ENCODE measurements around the gene ACADSB.

ACADSB gene

DNA sequence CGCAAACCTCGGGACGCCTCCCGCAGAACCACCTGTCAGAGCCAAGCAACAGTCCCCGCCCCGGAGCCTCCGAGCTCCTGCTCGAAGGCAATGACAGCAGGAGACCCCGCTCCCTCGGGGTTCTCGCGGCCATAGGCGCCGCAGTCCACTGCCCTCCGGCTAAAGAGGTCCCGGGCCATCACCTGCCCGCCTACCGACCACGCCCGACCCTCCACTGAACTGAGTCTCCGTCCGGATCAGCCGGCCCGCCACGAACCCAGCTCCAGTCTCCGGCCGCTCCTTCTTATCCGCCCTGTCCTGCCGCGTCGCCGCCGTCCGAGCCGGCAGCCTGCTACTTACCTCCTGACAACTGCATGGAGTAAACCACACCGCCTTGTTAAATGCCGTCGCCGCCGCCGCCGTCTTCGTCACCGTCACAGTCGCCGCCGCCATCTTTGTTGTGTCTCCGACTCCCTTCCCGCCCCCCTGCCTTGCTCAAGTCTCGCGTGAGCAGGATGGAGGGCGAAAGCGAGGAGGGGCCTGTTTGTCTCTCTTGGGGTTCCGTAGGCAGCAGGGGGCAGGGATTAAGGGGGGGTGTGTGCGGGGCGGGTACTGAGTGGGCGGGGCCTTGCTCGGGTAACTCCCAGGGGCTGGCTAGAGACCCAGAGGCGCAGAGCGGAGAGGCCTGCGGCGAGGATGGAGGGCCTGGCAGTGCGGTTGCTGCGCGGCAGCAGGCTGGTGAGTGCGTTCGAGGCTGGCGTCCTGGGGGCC, at the start of gene ACADSB, which contains the start of gene IKZF5:
ACADSB (plus strand) TSS at position 652 of the 750 bp plus-strand sequence; CDS start at position 676, 24 bp downstream.
IKZF5 (minus strand) TSS at position 441 of the 750 bp plus-strand sequence. CDS start 10,170 bp downstream, outside the sequence.
- peak; percentile 98 for DNase-seq

DNA sequence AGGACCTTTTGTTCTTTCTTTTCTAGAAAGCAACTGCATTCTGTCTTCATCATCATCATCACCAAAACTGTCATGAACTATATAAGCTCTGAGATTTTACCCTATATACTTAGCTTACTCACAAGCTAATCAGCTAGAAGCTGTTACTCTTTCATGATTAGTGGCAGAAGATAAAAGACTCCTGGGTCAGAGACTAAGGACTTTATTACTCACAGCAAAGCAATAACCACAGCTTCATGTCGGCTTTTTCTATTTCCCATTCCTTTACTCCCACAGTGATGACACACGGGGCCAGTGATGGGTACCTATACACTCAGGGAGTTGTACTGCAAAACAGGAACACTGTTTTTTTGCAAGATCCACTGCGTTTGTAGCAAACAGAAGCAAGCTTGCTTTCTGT, 46.4 kb upstream of the ACADSB start:
- DNase-seq: no peak

DNA sequence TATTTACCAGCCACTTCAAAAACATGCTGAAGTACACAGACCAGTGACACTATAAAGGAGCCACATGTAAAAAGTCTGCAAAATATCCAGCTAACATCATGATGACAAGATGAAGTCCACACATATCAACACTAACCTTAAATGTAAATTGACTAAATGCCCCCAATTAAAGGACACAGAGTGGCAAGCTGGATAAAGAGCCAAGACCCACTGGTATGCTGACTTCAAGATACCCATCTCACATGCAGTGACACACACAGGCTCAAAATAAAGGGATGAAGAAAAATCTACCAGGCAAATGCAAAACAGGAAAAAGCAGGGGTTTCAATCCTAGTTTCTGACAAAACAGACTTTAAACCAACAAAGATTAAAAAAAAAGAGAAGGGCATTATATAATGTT, 41.9 kb upstream of the ACADSB start:
- no peak for DNase-seq

DNA sequence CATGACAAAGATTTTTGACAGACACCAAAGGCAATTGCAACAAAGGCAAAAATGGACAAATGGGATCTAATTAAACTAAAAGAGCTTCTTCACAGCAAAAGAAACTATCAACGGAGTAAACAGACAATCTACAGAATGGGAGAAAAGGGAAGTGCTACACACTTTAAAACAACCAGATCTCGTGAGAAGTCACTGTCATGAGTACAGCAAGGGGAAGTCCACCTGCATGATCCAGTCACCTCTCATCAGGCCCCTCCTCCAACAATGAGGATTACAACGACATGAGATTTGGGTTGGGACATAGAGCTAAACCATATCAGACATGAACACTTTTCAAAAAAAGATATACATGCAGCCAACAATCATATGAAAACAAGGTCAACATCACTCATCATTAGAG, 40.1 kb upstream of the ACADSB start:
- DNase-seq: no peak

DNA sequence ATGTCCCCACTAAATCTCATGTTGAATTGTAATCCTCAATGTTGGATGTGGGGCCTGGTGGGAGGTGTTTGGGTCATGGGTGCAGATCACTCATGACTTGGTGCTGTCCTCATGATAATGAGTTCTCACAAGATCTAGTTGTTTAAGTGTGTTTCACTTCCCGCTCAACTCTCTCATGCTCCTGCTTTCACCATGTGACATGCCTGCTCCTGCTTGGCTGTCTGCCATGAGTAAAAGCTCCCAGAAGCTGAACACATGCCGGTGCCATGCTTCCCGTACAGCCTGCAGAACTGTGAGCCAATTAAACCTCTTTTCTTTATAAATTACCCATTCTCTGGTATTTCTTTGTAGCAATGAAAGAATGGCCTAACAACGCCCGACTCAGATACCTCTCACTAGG, 34.8 kb upstream of the ACADSB start:
- DNase-seq: no peak

DNA sequence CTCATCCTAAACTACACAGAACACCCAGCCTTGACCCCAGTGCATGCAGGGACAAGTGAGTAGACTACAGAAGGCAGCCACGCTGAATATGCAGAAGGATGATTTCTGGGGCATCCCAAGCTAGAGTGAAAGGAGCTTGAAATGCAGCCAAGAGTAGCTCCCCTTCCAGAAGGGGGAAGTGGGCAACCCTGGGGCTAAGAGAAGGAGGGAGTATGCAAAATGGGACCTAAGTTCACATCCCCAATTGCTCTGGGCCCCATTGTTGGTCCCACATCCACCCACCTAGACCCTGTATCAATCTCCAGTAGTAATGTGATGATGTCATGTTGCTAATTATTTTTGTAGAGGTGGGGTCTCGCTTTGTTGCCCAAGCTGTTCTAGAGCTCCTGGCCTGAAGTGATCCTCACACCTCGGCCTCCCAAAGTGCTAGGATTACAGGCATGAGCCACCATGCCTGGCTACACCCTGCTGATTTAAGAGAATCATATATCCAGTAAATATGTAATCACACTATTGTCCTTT, 34.2 kb upstream of the ACADSB start:
- no peak for DNase-seq

DNA sequence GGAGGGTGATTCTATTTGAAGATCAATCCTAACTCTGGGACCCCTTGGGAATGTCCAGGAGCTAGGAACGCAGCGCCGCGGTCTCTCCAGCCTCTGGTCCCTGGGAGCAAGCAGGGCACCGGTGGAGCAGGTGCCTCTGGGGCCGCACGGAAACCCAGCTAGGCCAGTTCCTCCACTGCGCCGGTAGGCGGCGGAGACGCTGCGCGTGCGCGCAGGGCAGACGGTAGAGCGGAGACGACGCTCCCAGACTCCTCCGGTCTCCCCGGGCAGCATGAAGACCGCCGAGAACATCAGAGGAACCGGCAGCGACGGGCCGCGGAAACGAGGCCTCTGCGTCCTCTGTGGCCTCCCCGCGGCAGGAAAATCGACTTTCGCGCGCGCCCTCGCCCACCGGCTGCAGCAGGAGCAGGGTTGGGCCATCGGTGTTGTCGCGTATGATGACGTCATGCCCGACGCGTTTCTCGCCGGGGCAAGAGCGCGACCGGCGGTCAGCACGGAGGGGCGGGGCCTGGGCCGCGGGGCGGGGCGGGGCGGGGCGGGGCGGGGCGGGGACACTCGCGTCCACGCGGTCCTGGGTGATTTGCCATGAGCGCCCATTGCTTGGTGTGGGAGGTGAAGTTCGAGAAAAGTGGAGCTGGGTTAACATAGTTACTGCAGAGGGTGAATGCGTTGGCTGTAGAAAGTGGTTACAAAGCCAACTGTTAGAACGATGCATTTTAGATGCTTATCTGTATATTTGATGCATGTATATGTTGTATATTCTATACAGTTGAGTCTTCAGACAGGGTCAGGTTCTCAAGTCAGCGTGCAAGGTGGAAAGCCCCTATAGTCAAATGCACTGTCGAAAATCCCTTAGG, 28.4 kb upstream of the ACADSB start, which contains the start of gene PSTK:
PSTK (plus strand) TSS at position 193 of the 857 bp plus-strand sequence; CDS start at position 272, 79 bp downstream.
- DNase-seq: peak; percentile 96

DNA sequence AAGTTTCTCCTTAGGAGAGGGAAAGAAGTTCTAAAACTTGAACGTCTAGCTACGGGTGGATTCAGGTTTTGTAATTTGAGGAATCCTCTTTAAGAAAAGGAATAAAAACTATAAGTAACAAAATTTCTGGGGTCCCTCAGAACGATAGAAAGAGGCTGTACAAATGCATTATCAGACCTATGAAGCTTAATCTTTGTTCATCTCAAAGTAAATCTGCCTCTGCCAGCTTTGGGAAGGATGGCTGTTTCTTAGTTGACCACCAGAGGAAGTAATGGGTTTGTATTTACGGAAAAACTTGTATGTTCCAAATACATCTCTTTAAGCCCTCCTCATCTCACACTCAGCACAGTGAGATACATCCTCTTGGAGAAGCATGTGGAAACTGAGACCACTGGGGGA, 27.7 kb upstream of the ACADSB start:
- peak; percentile 77 for DNase-seq

DNA sequence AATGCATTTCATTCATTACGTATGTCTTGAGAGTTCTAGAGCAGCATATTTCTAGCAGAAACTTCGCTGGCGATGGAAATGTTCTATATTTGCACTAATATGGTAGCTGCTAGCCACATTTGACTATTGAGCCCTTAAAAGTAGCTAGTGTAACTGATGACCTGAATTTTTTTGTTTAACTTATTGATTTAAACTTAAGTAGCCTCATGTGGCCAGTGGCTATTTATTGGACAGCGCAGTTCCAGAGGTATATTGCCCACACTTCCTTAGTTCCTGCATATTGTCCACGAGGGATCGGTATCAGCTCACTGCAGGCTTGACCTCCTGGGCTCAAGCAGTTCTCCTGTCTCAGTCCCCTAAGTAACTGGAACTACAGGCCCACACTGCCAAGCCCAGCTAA, 24.9 kb upstream of the ACADSB start:
- DNase-seq: no peak

DNA sequence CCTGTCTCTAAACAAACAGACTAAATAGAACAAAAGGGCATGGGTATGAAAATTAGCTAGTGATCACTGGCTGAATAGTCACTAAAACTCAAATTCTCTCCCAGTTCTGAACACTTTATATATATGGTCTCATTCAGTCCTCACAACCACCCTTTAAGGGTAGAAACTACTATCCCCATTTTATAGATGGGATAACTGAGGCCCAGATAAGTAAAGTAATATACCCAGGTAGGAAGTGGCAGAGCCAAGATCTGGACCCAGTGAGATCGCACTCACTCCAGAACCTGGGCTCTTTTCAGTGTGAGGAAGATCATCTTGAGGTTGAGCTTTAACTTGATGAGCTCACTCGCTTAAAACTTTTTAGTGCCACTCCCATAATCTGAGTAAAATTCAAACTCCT, 24.1 kb upstream of the ACADSB start:
- no peak for DNase-seq

DNA sequence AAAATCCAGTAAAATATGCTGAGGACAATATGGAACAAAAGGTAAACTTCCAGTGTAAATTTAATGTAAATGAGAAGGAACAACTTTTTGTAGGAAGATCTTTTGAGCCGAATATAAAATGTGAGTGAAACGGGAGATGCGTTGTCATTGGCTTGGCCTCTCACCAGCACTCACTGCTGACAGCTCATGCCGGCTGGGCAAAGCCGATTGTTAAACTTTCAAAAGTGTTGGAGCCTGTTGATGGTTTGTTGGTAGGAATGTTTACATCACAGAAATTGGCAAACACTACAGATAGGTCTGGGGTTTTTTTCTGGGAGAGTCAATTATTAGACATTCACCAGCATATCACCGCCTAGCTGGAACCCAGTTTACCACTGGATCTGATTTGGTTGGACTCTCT, 22.5 kb upstream of the ACADSB start:
- no peak for DNase-seq

DNA sequence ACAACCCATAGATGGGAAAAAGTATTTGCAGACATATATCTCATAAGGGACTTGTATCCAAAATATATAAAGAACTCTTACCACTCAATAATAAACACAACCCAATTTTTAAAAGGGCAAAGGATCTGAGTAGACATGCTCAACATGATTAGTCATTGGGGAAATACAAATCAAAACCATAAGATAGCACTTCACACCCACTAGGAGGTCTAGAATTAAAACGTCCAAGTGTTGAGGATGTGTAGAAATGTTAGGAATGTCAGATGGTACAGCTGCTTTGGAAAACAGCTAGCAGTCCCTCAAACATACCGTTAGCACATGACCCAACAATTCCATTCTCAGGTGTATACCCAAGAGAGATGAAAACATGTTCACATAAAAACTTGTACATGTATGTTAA, 20.3 kb upstream of the ACADSB start:
- DNase-seq: no peak

DNA sequence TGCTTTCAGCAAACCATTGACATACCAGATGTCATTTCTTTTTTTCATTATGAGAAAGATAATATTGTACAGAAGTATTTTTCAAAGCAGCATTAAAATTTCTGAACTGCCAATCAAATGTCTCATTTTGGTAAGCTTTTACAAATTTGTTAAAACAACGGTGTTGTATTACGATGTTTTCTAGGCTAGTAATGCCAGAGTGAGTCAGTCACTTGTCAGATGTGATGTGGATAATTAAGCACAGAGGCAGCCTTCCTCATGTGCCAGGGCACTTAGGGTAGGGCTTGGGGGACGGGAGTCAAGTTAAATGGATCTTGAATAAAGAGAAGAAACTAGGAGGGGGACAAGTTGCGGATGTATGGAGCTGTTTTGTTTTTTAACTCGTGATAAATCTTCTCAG, 18.5 kb upstream of the ACADSB start:
- no peak for DNase-seq

DNA sequence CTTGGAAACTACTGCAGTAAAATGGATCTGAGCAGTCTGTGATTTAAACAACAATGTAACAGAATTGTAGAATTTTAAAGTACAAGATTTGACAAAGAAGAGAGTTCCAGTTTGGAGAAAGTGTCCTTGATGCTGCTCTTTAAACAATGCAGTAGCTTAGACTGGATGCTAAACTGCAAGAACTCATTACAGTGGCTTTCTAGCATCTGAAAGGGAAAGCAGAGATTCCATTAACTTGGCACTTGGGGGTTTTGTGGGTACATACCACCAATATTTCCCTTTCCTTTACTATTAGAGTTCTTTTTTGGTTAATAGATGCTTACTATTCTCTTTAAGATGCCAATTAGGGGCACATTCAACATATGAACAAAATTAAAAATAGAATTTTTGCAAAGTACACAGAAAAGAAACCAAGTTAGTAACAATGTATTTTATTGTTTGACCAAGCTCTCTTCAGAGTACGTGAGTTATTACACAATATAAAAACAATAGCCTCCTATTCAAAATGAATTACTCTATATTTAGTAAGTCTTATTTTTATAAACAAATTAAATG, 16.7 kb upstream of the ACADSB start:
- no peak for DNase-seq

DNA sequence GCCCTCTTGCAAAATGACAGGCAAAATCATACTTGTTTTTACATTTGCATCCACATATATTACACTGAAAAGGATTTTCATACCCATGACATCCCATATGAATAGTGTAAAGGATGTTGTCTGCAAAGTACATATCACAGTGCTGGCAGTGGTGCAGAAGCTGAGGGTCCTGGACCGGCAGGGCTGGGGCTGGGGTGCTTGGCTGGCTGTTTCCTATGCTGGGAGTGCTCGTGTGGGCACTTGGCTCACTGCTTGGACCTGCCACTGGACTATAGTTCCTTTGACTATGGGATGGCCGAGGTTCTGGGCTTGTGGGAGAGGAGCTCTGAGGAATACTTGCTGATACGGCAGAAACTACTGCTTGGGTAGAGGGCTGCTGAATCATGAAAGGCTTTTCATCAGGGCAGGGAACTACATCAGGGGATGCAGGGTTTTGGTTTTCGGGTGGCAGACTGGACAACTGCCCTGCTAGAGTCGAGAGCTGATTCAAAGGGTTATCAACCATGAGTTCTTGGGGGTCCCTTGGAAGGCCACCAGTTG, 14.9 kb upstream of the ACADSB start:
- DNase-seq: no peak

DNA sequence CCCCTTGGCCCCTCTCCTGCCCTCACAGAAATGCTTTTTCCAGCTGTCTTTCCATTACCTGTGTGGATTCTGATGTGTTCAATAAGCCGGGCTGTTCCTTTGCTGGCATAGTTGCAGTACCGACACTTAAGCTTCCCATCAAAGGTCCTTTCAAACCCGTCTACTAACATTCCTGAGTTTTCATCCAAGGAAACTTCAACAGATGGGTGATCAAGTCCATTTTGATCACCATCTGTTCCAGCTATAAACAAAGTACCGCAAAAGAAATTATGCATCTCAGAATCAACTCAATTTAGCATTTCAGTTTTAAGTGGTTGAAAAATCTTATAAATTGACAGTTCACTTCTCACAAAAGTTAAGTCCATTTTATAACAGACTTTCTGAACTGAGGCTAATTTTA, 12.9 kb upstream of the ACADSB start:
- DNase-seq: no peak

DNA sequence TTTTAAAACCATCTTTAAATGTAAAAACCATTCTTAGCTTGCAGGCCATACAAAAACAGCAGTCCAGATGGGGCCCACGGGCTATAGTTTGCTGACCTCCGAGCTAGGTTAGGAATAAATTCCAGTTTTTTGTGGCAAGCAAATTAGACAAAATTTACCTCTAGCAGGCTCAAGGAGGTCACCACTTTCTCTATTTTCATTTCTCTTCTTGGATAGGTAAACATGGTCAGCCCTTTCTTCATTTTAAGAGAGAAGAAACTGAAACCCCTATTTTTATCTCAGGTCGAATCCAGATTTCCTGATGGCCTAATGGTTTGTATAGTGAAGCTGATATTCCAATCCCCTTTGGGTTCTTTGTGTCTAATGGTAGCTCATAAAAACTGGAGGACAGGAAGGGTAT, 10.9 kb upstream of the ACADSB start:
- no peak for DNase-seq

DNA sequence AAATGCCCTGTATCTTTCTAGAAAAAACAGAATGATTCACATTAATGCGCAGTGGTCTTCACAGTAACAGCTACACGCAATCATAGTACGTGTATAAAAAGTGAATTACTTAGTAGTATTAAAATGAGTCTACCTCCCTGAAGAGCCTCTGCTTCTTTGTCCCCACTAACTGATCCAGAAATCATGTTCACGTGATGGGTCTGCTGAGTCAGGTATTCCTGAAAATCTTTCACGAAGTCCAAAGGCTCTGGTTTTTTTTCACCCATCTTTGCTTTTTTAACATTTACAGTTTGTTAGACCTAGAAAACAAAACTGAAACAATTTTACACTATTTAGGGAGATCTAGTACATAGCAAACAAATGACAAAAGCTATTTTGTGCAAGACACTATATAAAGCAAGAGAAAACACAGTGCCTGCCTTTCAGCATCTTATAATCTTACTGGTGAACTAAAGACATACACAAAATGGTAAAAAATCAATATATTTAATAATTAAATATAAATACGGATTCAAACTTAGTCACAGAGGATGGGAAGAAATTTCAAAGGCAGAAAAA, 10.4 kb upstream of the ACADSB start:
- no peak for DNase-seq

DNA sequence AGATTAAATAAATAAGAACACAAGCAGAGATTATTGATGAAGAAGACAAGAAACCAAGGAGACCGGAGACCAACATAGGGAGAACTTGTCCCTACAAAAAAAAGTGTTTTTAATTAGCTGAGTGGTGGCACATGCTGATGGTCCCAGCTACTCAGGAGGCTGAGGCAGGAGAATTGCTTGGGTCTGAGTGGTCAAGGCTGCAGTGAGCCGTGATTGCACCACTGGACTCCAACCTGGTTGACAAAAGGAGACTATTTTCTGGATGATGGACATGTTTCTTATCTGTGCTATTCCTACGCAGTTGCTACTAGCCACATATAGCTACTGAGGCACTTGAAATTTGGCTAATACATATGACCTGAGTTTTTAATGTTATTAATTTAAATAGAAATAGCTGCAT, 9.9 kb upstream of the ACADSB start:
- DNase-seq: no peak

DNA sequence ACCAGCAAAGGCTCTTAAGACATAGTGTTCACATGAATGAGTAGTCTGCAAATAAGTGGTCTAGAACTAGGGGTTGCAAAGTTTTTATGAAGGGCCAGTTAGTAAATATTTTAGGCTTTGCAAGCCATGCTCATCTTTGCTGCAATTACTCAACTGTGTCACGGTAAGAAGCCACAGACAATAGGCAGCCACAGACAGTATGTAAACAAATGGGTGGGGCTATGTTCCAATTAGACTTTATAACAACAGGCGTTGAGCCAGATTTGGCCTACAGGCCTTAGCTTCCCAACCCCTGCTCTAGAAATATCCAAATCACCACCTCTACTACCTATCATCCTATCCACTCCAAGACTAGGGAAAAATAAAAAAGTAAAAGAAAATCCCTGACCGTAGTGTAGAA, 9.5 kb upstream of the ACADSB start:
- DNase-seq: no peak

DNA sequence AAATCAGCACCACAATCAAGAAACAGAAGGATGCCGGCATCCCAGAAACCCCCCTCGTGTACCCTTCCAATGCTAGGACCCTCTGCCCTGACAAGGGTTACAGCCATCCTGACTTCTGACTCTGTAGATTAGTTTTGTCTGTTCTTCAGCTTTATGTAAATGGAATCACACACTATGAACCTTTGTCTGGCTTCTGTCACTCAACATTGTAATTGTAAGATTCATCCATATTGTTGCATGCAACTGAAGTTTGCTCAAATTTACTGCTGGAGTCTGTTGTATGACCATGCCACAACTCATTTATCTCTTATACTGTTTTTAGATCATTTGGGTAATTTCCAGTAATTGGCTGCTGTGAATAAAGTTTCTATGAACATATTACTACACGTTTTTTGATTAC, 8.7 kb upstream of the ACADSB start:
- no peak for DNase-seq

DNA sequence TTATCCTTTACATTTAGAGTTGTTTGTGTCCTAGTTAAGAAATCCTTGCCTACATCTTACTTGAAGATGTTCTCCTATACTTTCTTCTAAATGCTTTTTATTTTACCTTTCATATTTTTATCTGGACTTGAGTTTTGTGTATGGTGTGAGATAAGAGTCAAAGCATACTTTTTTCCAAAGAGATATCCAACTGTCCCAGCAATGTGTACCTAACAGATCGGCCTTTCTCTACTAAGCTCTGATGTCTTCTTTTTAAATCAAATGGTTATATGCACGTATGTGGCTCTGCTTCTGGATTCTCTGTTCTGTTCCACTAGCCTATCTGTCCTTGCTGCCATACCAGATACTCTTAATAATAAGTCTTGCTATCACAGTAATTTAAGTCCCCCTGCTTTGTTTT, 7.4 kb upstream of the ACADSB start:
- no peak for DNase-seq

DNA sequence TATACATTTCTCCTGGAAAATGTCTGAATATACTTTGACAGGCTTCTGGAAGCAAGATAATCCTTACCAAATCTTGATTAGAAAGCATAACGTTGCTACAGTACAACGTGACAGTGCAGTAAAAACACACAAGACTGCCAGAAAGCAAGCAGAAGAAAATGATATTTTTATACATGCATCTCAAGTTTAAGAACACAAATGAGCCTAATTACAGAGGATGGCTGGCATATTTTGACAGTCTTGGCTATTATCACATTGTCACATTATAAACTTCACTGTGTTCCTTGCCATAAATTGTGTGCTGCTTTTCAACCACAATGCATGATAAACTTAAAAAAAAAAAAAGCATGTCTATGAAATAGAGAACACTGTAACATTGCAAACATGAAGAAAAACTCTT, 4.5 kb upstream of the ACADSB start:
- no peak for DNase-seq
